Suprapubic skin (tissue), 4 donors: ENCODE measurements around the gene DHRS4L2.
"Not testable (repeated sequence)": the region's sequence is repeated elsewhere in the genome, so short reads cannot be mapped to it uniquely, and the experiment has no call there.

Experiments
- EP300 ChIP-seq: sonication (generic); formaldehyde crosslinking; IDR thresholded peaks from one replicate; pipeline ENCODE4 v1.6.1; 2017; ENCODE audit warnings: antibody characterized with exemption
- POLR2A ChIP-seq, 2 donors: fragments of 450-650 bp; IDR thresholded peaks; one replicate each; pipeline ENCODE4 v1.6.1; 2017; ENCODE audit warnings: antibody characterized with exemption in 2 of 2, mild to moderate bottlenecking in 2 of 2, moderate library complexity in 2 of 2
- POLR2AphosphoS5 ChIP-seq, 3 donors: sonication (generic); formaldehyde crosslinking; IDR thresholded peaks; one replicate each; pipeline ENCODE4 v1.6.1; 2017; ENCODE audit warnings: antibody characterized with exemption in 3 of 3
- TF ChIP-seq, protein P1 (sequence below), 2 donors: fragments of 200-600 bp in 1 of 2; fragments of 450-650 bp in 1 of 2; sonication (generic) in 1 of 2; IDR thresholded peaks; one replicate each; pipeline ENCODE4 v1.5.1; 2016 to 2019; ENCODE audit warnings: antibody characterized with exemption in 2 of 2, mild to moderate bottlenecking in 1 of 2, moderate library complexity in 1 of 2

DNA sequence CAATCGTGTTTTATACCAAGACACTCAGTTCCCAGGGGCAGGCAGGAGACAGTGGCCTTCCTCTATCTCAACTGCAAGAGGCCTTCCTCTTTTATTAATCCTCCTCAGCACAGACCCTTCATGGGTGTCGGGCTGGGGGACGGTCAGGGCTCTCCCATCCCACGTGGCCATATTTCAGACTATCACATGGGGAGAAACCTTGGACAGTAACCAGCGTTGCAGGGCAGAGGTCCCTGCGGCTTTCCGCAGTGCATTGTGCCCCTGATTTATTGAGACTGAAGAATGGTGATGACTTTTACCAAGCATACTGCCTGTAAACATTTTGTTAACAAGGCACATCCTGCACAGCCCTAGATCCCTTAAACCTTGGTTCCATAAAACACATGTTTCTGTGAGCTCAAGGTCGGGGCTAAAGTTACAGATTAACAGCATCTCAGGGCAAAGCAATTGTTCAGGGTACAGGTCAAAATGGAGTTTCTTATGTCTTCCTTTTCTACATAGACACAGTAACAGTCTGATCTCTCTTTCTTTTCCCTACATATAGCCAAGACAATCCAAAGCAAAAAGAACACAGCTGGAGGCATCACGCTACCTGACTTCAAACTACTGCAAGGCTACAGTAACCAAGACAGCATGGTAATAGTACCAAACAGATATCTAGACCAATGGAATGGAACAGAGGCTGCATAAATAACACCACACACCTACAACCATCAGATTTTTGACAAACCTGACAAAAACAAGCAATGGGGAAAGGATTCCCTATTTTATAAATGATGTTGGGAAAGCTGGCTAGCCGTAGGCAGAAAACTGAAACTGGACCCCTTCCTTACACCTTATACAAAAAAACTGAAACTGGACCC is 6.5 kb upstream of the DHRS4L2 start:
- TF ChIP-seq, protein P1, sequence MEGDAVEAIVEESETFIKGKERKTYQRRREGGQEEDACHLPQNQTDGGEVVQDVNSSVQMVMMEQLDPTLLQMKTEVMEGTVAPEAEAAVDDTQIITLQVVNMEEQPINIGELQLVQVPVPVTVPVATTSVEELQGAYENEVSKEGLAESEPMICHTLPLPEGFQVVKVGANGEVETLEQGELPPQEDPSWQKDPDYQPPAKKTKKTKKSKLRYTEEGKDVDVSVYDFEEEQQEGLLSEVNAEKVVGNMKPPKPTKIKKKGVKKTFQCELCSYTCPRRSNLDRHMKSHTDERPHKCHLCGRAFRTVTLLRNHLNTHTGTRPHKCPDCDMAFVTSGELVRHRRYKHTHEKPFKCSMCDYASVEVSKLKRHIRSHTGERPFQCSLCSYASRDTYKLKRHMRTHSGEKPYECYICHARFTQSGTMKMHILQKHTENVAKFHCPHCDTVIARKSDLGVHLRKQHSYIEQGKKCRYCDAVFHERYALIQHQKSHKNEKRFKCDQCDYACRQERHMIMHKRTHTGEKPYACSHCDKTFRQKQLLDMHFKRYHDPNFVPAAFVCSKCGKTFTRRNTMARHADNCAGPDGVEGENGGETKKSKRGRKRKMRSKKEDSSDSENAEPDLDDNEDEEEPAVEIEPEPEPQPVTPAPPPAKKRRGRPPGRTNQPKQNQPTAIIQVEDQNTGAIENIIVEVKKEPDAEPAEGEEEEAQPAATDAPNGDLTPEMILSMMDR (IDR thresholded peaks at IDR 0.05): not testable (repeated sequence)
- not testable (repeated sequence) for TF ChIP-seq EP300; POLR2AphosphoS5 (IDR thresholded peaks at IDR 0.05); POLR2A (IDR thresholded peaks at IDR 0.05)
